ENCODE data around the gene AMPD3. TPM values are rescaled to one million over a fixed set of nuclear protein-coding genes. Genes with fewer than 3 reads are reported as not detected.

The AMPD3 gene
- total and polyA plus RNA-seq, 5 donors from 2014 or later, result 6.4 to 19.7 (median 7.9) TPM

- H3K9me3 Mint-ChIP-seq, result peaks cover 0 to 2% (median 0%) of the 10 kb centered on the region in 7 donors
Measured at GRCh38 chr11:10541561-10541930, 86.5 kb downstream of the AMPD3 start.

DNA sequence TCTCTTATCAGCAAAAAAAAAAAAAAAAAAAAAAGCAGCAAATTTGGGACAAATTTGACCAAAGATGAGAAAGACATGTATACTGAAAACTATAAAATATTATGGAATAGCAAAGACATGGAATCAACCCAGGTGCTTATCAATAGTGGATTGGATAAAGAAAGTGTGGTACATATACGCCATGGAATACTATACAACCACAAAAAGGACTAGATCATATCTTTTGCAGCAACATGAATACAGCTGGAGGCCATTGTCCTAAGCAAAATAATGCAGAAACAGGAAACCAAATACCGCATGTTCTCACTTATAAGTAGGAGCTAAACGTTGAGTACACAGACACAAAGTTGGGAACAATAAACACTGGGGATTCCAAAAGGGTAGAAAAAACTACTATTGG lies 87.7 kb downstream of the AMPD3 start:
- Mint-ChIP-seq H3K4me3 (peak overlapping the region in 1 of 4 donors; percentile 54), H3K27ac (no peak overlapping the region), H3K27me3 (peaks cover 7% of the 10 kb centered on the region), H3K4me1 (peaks cover 9 to 27% (median 22%) of the 10 kb centered on the region in 4 donors), H3K9me3 (peaks cover 0 to 2% (median 0%) of the 10 kb centered on the region in 7 donors), H3K36me3 (no peaks in the 10 kb centered on the region)
- Histone ChIP-seq H3K36me3 (ENCODE audit: control insufficient read depth, insufficient read depth, low read length) (no peaks in the 10 kb centered on the region), H3K4me1 (ENCODE audit: control insufficient read depth, insufficient read depth, low read length, poor library complexity, severe bottlenecking) (peaks cover 14% of the 10 kb centered on the region), H3K4me3 (ENCODE audit: low read depth, low read length) (no peak overlapping the region), H3K9me3 (ENCODE audit: control insufficient read depth in 2 of 2, low read length in 2 of 2) (no peaks in the 10 kb centered on the region), H3K27ac (ENCODE audit: insufficient read depth, low read length, poor library complexity, severe bottlenecking) (no peak overlapping the region), H3K27me3 (ENCODE audit: control insufficient read depth, insufficient read depth, low read length) (no peaks in the 10 kb centered on the region)
- ATAC-seq (ENCODE audit: low read depth in 2 of 2), result no peak
- no peak for DNase-seq

More at GRCh38 chr11:10541561-10541930, 86.5 kb downstream of the AMPD3 start:
- no peaks in the 10 kb centered on the region for H3K9me3 ChIP-seq (ENCODE audit: control insufficient read depth in 2 of 2, low read length in 2 of 2)
- Mint-ChIP-seq H3K4me1 (peaks cover 11 to 31% (median 23%) of the 10 kb centered on the region in 4 donors), H3K27ac (peak overlapping the region in 2 of 3 donors; percentile 91 to 94), H3K36me3 (no peaks in the 10 kb centered on the region), H3K27me3 (peaks cover 7% of the 10 kb centered on the region), H3K4me3 (peak overlapping the region; percentile 85 to 97 (median 91))
- DNase-seq (no peak), ATAC-seq (ENCODE audit: low read depth in 2 of 2) (no peak)
- peak overlapping the region; percentile 51 for H3K4me3 ChIP-seq (ENCODE audit: low read depth, low read length)
- no peaks in the 10 kb centered on the region for H3K27me3 ChIP-seq (ENCODE audit: control insufficient read depth, insufficient read depth, low read length)
- peak overlapping the region; percentile 76 for H3K27ac ChIP-seq (ENCODE audit: insufficient read depth, low read length, poor library complexity, severe bottlenecking)
- H3K4me1 ChIP-seq (ENCODE audit: control insufficient read depth, insufficient read depth, low read length, poor library complexity, severe bottlenecking), result peaks cover 14% of the 10 kb centered on the region
- no peaks in the 10 kb centered on the region for H3K36me3 ChIP-seq (ENCODE audit: control insufficient read depth, insufficient read depth, low read length)

GRCh38 chr11:10543782-10544181 lies 88.7 kb downstream of the AMPD3 start:
- Mint-ChIP-seq H3K4me1 (peaks cover 7 to 22% (median 20%) of the 10 kb centered on the region in 4 donors), H3K9me3 (peaks cover 0 to 3% (median 0%) of the 10 kb centered on the region in 7 donors), H3K4me3 (no peak overlapping the region), H3K36me3 (no peaks in the 10 kb centered on the region), H3K27me3 (peaks cover 13% of the 10 kb centered on the region), H3K27ac (no peak overlapping the region)
- Histone ChIP-seq H3K36me3 (ENCODE audit: control insufficient read depth, insufficient read depth, low read length) (no peaks in the 10 kb centered on the region), H3K27me3 (ENCODE audit: control insufficient read depth, insufficient read depth, low read length) (no peaks in the 10 kb centered on the region), H3K4me1 (ENCODE audit: control insufficient read depth, insufficient read depth, low read length, poor library complexity, severe bottlenecking) (peaks cover 14% of the 10 kb centered on the region), H3K27ac (ENCODE audit: insufficient read depth, low read length, poor library complexity, severe bottlenecking) (no peak overlapping the region), H3K4me3 (ENCODE audit: low read depth, low read length) (no peak overlapping the region), H3K9me3 (ENCODE audit: control insufficient read depth in 2 of 2, low read length in 2 of 2) (no peaks in the 10 kb centered on the region)
- ATAC-seq (ENCODE audit: low read depth in 2 of 2), result no peak
- no peak for DNase-seq

GRCh38 chr11:10544491-10545465 lies 89.7 kb downstream of the AMPD3 start:
- Histone ChIP-seq H3K36me3 (ENCODE audit: control insufficient read depth, insufficient read depth, low read length) (no peaks in the 10 kb centered on the region), H3K9me3 (ENCODE audit: control insufficient read depth in 2 of 2, low read length in 2 of 2) (no peaks in the 10 kb centered on the region), H3K4me1 (ENCODE audit: control insufficient read depth, insufficient read depth, low read length, poor library complexity, severe bottlenecking) (peaks cover 12% of the 10 kb centered on the region), H3K27ac (ENCODE audit: insufficient read depth, low read length, poor library complexity, severe bottlenecking) (no peak overlapping the region), H3K27me3 (ENCODE audit: control insufficient read depth, insufficient read depth, low read length) (peaks cover 4% of the 10 kb centered on the region), H3K4me3 (ENCODE audit: low read depth, low read length) (no peak overlapping the region)
- peaks cover 0 to 3% (median 0%) of the 10 kb centered on the region in 7 donors for H3K9me3 Mint-ChIP-seq
- no peaks in the 10 kb centered on the region for H3K36me3 Mint-ChIP-seq
- DNase-seq (no peak), ATAC-seq (ENCODE audit: low read depth in 2 of 2) (no peak)
- peaks cover 13% of the 10 kb centered on the region for H3K27me3 Mint-ChIP-seq
- peaks cover 5 to 15% (median 14%) of the 10 kb centered on the region in 4 donors for H3K4me1 Mint-ChIP-seq
- H3K4me3 Mint-ChIP-seq, result no peak overlapping the region
- H3K27ac Mint-ChIP-seq, result no peak overlapping the region

DNA sequence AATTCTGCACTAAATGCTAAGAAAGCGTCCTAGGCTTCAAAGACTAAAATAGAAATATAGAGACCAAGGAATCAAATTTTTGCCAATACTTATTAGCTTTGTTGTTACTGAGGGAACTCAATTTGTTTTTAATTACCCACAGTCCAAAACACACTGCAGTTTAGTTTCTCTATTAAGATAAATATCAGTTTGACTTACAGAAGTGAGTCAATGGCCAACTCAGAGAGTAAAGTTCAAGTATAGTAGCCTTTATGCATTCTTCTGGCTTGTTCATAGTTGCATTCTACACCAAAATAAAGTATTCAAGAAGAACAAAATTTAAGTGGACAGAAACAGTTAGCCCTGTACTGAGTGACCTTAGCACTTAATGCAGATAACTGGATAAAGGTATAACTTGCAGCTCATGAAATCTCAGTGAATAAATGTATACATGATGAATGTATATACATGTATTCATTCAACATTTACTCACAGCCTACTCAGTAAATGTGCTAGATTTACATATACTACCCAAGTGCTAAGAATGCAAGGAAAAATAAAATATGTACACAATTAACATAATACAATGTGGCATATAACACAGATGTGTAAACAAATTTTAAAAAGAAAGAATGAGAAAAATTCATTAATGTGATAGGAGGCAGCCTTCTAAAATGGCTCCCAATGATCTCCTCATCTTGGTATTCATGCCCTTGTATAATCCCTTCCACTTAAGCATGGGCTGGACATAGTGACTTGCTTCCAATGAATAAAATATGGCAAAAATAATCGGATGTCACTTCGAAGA lies 95.6 kb downstream of the AMPD3 start:
- no peak overlapping the region for H3K4me3 ChIP-seq (ENCODE audit: low read depth, low read length)
- Mint-ChIP-seq H3K27ac (no peak overlapping the region), H3K4me3 (no peak overlapping the region), H3K36me3 (no peaks in the 10 kb centered on the region), H3K27me3 (peaks cover 21% of the 10 kb centered on the region), H3K4me1 (no peaks in the 10 kb centered on the region), H3K9me3 (peaks cover 0 to 5% (median 2%) of the 10 kb centered on the region in 7 donors)
- H3K9me3 ChIP-seq (ENCODE audit: control insufficient read depth in 2 of 2, low read length in 2 of 2), result peaks cover 0 to 4% of the 10 kb centered on the region in 2 experiments
- H3K4me1 ChIP-seq (ENCODE audit: control insufficient read depth, insufficient read depth, low read length, poor library complexity, severe bottlenecking), result no peaks in the 10 kb centered on the region
- H3K36me3 ChIP-seq (ENCODE audit: control insufficient read depth, insufficient read depth, low read length), result no peaks in the 10 kb centered on the region
- H3K27ac ChIP-seq (ENCODE audit: insufficient read depth, low read length, poor library complexity, severe bottlenecking), result no peak overlapping the region
- ATAC-seq (ENCODE audit: low read depth in 2 of 2) (no peak), DNase-seq (no peak)
- peaks cover 7% of the 10 kb centered on the region for H3K27me3 ChIP-seq (ENCODE audit: control insufficient read depth, insufficient read depth, low read length)

GRCh38 chr11:10551290-10551592 lies 96.2 kb downstream of the AMPD3 start:
- no peaks in the 10 kb centered on the region for H3K36me3 ChIP-seq (ENCODE audit: control insufficient read depth, insufficient read depth, low read length)
- Mint-ChIP-seq H3K36me3 (no peaks in the 10 kb centered on the region), H3K27me3 (peaks cover 21% of the 10 kb centered on the region), H3K4me3 (no peak overlapping the region), H3K27ac (no peak overlapping the region), H3K4me1 (no peaks in the 10 kb centered on the region), H3K9me3 (peaks cover 0 to 5% (median 2%) of the 10 kb centered on the region in 7 donors)
- peaks cover 7% of the 10 kb centered on the region for H3K27me3 ChIP-seq (ENCODE audit: control insufficient read depth, insufficient read depth, low read length)
- no peak overlapping the region for H3K4me3 ChIP-seq (ENCODE audit: low read depth, low read length)
- ATAC-seq (ENCODE audit: low read depth in 2 of 2), result no peak
- DNase-seq, result no peak
- H3K9me3 ChIP-seq (ENCODE audit: control insufficient read depth in 2 of 2, low read length in 2 of 2), result peaks cover 0 to 4% of the 10 kb centered on the region in 2 experiments
- no peaks in the 10 kb centered on the region for H3K4me1 ChIP-seq (ENCODE audit: control insufficient read depth, insufficient read depth, low read length, poor library complexity, severe bottlenecking)
- H3K27ac ChIP-seq (ENCODE audit: insufficient read depth, low read length, poor library complexity, severe bottlenecking), result no peak overlapping the region

- H3K27me3 Mint-ChIP-seq, result peaks cover 25% of the 10 kb centered on the region
- Histone ChIP-seq H3K9me3 (ENCODE audit: control insufficient read depth in 2 of 2, low read length in 2 of 2) (peaks cover 0 to 4% of the 10 kb centered on the region in 2 experiments), H3K4me3 (ENCODE audit: low read depth, low read length) (no peak overlapping the region), H3K4me1 (ENCODE audit: control insufficient read depth, insufficient read depth, low read length, poor library complexity, severe bottlenecking) (no peaks in the 10 kb centered on the region), H3K27me3 (ENCODE audit: control insufficient read depth, insufficient read depth, low read length) (peaks cover 7% of the 10 kb centered on the region), H3K27ac (ENCODE audit: insufficient read depth, low read length, poor library complexity, severe bottlenecking) (no peak overlapping the region), H3K36me3 (ENCODE audit: control insufficient read depth, insufficient read depth, low read length) (no peaks in the 10 kb centered on the region)
- no peak for DNase-seq
- H3K36me3 Mint-ChIP-seq, result no peaks in the 10 kb centered on the region
- no peak for ATAC-seq (ENCODE audit: low read depth in 2 of 2)
- no peaks in the 10 kb centered on the region for H3K4me1 Mint-ChIP-seq
- peaks cover 0 to 5% (median 2%) of the 10 kb centered on the region in 7 donors for H3K9me3 Mint-ChIP-seq
- no peak overlapping the region for H3K27ac Mint-ChIP-seq
- H3K4me3 Mint-ChIP-seq, result no peak overlapping the region
Measured at GRCh38 chr11:10551845-10552352, 96.8 kb downstream of the AMPD3 start.

Data from CD4-positive, CD25-positive, alpha-beta regulatory T cell (primary cell).